H1 (cell line): ENCODE measurements around the gene KCTD3. TPM values are rescaled to one million over a fixed set of nuclear protein-coding genes. Genes with fewer than 3 reads are reported as not detected.
A peak's percentile ranks its signal among the peaks of the same experiment; 100 is the strongest.

Source experiments
- CTCF ChIA-PET: fragments of 300-600 bp; sonication (Branson Sonifier 250); formaldehyde crosslinking; loops from one replicate; lab custom pipeline; 2021; ENCODE audit not compliant: partially characterized antibody; lab: Charles Lee
- POLR2A ChIA-PET: fragments of 300-600 bp; sonication (Branson Sonifier 250); formaldehyde crosslinking; loops from one replicate; lab custom pipeline; 2021; ENCODE audit warnings: inconsistent platforms; ENCODE audit not compliant: partially characterized antibody; lab: Charles Lee
- DNase-seq, 2 experiments: peaks; one replicate each; pipeline versions ENCODE4 v3.0.0 to v3.0.0-alpha.2; 2010 to 2022; ENCODE audit warnings: low spot score in 2 of 2, low read depth in 1 of 2, mixed read lengths in 1 of 2
- FAIRE-seq: peaks from 2 replicates; lab custom pipeline; 2011; peaks lifted over from hg19 to GRCh38; lab: Jason Lieb, UNC
- H2AFZ ChIP-seq: 2 replicates; pipeline ENCODE4 v1.8.1; 2012; ENCODE audit warnings: low read length, inconsistent platforms
- H2AK5ac ChIP-seq: 2 replicates; pipeline ENCODE4 v1.6.1; 2013; ENCODE audit warnings: low read depth, low read length
- H2BK120ac ChIP-seq: replicated peaks from 2 replicates; pipeline ENCODE3; 2013; ENCODE audit warnings: low read depth, low read length, inconsistent platforms
- H2BK12ac ChIP-seq: 2 replicates; pipeline ENCODE4 v1.6.1; 2013; ENCODE audit warnings: low read depth, low read length
- H2BK15ac ChIP-seq: 2 replicates; pipeline ENCODE4 v1.6.1; 2013; ENCODE audit warnings: low read length
- H2BK20ac ChIP-seq: 2 replicates; pipeline ENCODE4 v1.6.1; 2013; ENCODE audit warnings: low read length
- H2BK5ac ChIP-seq: 2 replicates; pipeline ENCODE4 v1.6.1; 2013; ENCODE audit warnings: low read depth, low read length
- H3K14ac ChIP-seq: 2 replicates; pipeline ENCODE4 v1.6.1; 2013; ENCODE audit warnings: inconsistent platforms; ENCODE audit not compliant: insufficient read length
- H3K18ac ChIP-seq: 2 replicates; pipeline ENCODE4 v1.6.1; 2013; ENCODE audit warnings: low read length; ENCODE audit errors: extremely low read depth
- H3K23ac ChIP-seq: 2 replicates; pipeline ENCODE4 v1.6.1; 2013; ENCODE audit warnings: inconsistent platforms; ENCODE audit not compliant: insufficient read length
- H3K23me2 ChIP-seq: 2 replicates; pipeline ENCODE4 v1.6.1; 2013; ENCODE audit warnings: low read depth, low read length
- H3K27ac ChIP-seq: 2 replicates; pipeline ENCODE4 v1.6.1; 2011; ENCODE audit warnings: low read depth, low read length, inconsistent platforms
- H3K27me3 ChIP-seq, 4 experiments: replicated peaks in 1 of 4; 1 replicate in 1 of 4; 2 replicates in 3 of 4; pipeline versions ENCODE4 v1.6.1 to v1.8.1; 2011 to 2013; ENCODE audit warnings: low read length in 3 of 4, mild to moderate bottlenecking in 3 of 4, inconsistent platforms in 2 of 4, mixed read lengths in 2 of 4, moderate library complexity in 1 of 4; ENCODE audit not compliant: control insufficient read depth in 3 of 4, insufficient read depth in 3 of 4; ENCODE audit errors: extremely low read depth in 1 of 4
- H3K36me3 ChIP-seq, 4 experiments: 2 replicates each; pipeline versions ENCODE4 v1.6.1 to v1.8.1; 2011 to 2013; ENCODE audit warnings: mild to moderate bottlenecking in 4 of 4, low read length in 3 of 4, moderate library complexity in 2 of 4, control low read depth in 1 of 4, inconsistent platforms in 1 of 4; ENCODE audit not compliant: insufficient read depth in 4 of 4, control insufficient read depth in 2 of 4
- H3K4ac ChIP-seq: replicated peaks from 2 replicates; pipeline ENCODE3; 2013; ENCODE audit warnings: low read length, low read depth, mixed read lengths, inconsistent platforms; ENCODE audit not compliant: insufficient read length
- H3K4me1 ChIP-seq, 4 experiments: replicated peaks in 1 of 4; 1 replicate in 1 of 4; 2 replicates in 3 of 4; pipeline versions ENCODE4 v1.6.1 to v1.8.1; 2011 to 2013; ENCODE audit warnings: low read length in 3 of 4, inconsistent platforms in 2 of 4, mixed read lengths in 1 of 4; ENCODE audit not compliant: insufficient read depth in 4 of 4, control insufficient read depth in 3 of 4
- H3K4me2 ChIP-seq, 2 experiments: 2 replicates each; pipeline versions ENCODE4 v1.6.1 to v1.8.1; 2011 to 2013; ENCODE audit warnings: low read depth in 2 of 2, low read length in 2 of 2, control low read depth in 1 of 2, inconsistent platforms in 1 of 2, mild to moderate bottlenecking in 1 of 2; ENCODE audit not compliant: insufficient read depth in 1 of 2
- H3K4me3 ChIP-seq, 4 experiments: fragments of 200-600, 300-600 bp in 1 of 4; sonication (generic), shearing (Covaris generic), sonication (Bioruptor Twin) in 1 of 4; 2 replicates each; pipeline versions ENCODE4 v1.5.1 to v1.8.1; 2011 to 2016; ENCODE audit warnings: low read length in 4 of 4, low read depth in 3 of 4, control low read depth in 2 of 4, inconsistent platforms in 2 of 4, mild to moderate bottlenecking in 2 of 4, mixed read lengths in 1 of 4, moderate library complexity in 1 of 4; ENCODE audit not compliant: insufficient read depth in 2 of 4; ENCODE audit errors: extremely low read depth in 1 of 4
- H3K56ac ChIP-seq: replicated peaks from 2 replicates; pipeline ENCODE3; 2013; ENCODE audit warnings: low read depth, mild to moderate bottlenecking, mixed read lengths, low read length, inconsistent platforms; ENCODE audit not compliant: insufficient read length
- H3K79me1 ChIP-seq: 2 replicates; pipeline ENCODE4 v1.6.1; 2013; ENCODE audit warnings: low read depth, low read length, control low read depth
- H3K79me2 ChIP-seq, 2 experiments: 2 replicates each; pipeline versions ENCODE4 v1.6.1 to v1.8.1; 2012 to 2013; ENCODE audit warnings: low read length in 2 of 2, mild to moderate bottlenecking in 2 of 2, inconsistent platforms in 1 of 2; ENCODE audit not compliant: insufficient read depth in 2 of 2, control insufficient read depth in 1 of 2
- H3K9ac ChIP-seq, 4 experiments: replicated peaks in 1 of 4; 1 replicate in 1 of 4; 2 replicates in 3 of 4; pipeline versions ENCODE4 v1.6.1 to v1.8.1; 2011 to 2013; ENCODE audit warnings: low read depth in 3 of 4, low read length in 3 of 4, control low read depth in 2 of 4, mild to moderate bottlenecking in 2 of 4, moderate library complexity in 2 of 4, inconsistent platforms in 1 of 4; ENCODE audit errors: extremely low read depth in 1 of 4
- H3K9me3 ChIP-seq, 2 experiments: 2 replicates each; pipeline versions ENCODE4 v1.6.1 to v1.8.1; 2012 to 2013; ENCODE audit warnings: mild to moderate bottlenecking in 2 of 2, moderate library complexity in 2 of 2, control low read depth in 1 of 2, inconsistent platforms in 1 of 2, low read depth in 1 of 2, low read length in 1 of 2, mixed read lengths in 1 of 2; ENCODE audit not compliant: insufficient read depth in 2 of 2
- H4K20me1 ChIP-seq, 2 experiments: replicated peaks in 1 of 2; 2 replicates each; pipeline versions ENCODE3 to v1.8.1; 2011 to 2013; ENCODE audit warnings: inconsistent platforms in 2 of 2, low read length in 2 of 2, mild to moderate bottlenecking in 1 of 2; ENCODE audit not compliant: insufficient read depth in 2 of 2, control insufficient read depth in 1 of 2
- H4K5ac ChIP-seq: 2 replicates; pipeline ENCODE4 v1.6.1; 2013; ENCODE audit warnings: low read length, low read depth, mixed read lengths, inconsistent platforms; ENCODE audit not compliant: insufficient read length
- H4K8ac ChIP-seq: 2 replicates; pipeline ENCODE4 v1.8.0; 2013; ENCODE audit warnings: mild to moderate bottlenecking, moderate library complexity, low read length, inconsistent platforms; ENCODE audit not compliant: insufficient read depth; ENCODE audit errors: extremely low read depth
- H4K91ac ChIP-seq: replicated peaks from 2 replicates; pipeline ENCODE3; 2013; ENCODE audit warnings: low read length, mixed read lengths, inconsistent platforms; ENCODE audit not compliant: insufficient read length
- HDAC2 ChIP-seq, 2 experiments: fragments of 300-600 bp in 1 of 2; sonication (generic) in 1 of 2; IDR thresholded peaks; 2 replicates each; pipeline ENCODE4 v1.6.1; 2011 to 2012; ENCODE audit warnings: low read depth in 2 of 2, low read length in 2 of 2, mild to moderate bottlenecking in 2 of 2, moderate library complexity in 2 of 2, borderline replicate concordance in 1 of 2, inconsistent platforms in 1 of 2
- POLR2AphosphoS5 ChIP-seq: IDR thresholded peaks from 2 replicates; pipeline ENCODE4 v1.6.1; 2011; ENCODE audit warnings: low read depth, low read length
- RXRA ChIP-seq: IDR thresholded peaks from 2 replicates; pipeline ENCODE4 v1.6.1; 2011; ENCODE audit warnings: low read depth, mild to moderate bottlenecking, low read length, moderate library complexity; ENCODE audit not compliant: insufficient read depth
- SIRT6 ChIP-seq: IDR thresholded peaks from one replicate; pipeline ENCODE4 v1.7.1; 2012; ENCODE audit warnings: low read length, inconsistent platforms
- WGBS, 2 experiments: shearing (Covaris generic) in 1 of 2; methylation state at CpG; one replicate each; pipeline versions ENCODE4 v1.1.6 to v1.1.7; 2013 to 2015; ENCODE audit warnings: low lambda C conversion rate in 2 of 2, mixed read lengths in 2 of 2, inconsistent platforms in 1 of 2, low coverage in 1 of 2, missing lambda C conversion rate in 1 of 2; ENCODE audit not compliant: insufficient replicate concordance in 2 of 2, insufficient coverage in 1 of 2, insufficient read length in 1 of 2; ENCODE audit errors: extremely low coverage in 1 of 2, missing lambda C conversion rate in 1 of 2; 5-methylcytosine and 5-hydroxymethylcytosine counted together
- polyA plus RNA-seq, 7 experiments: library from polyadenylated mRNA; depleted of rRNA in 3 of 7; stranded (reverse) in 5 of 7; unstranded in 2 of 7; fragments of >200 nt in 5 of 7; fragments of 200-250 nt in 2 of 7; gene quantifications; 1 replicate in 5 of 7; 2 replicates in 1 of 7; 4 replicates in 1 of 7; pipeline versions ENCODE4 v1.2.1 to v1.2.3, GENCODE V29; 2011 to 2013; ENCODE audit warnings: missing spikeins in 2 of 7, mixed read lengths in 2 of 7
- total RNA-seq: library from RNA; stranded (reverse); fragmentation: NEBNext Ultra II Directional; extraction: Animal tissue kit (Norgen Biotek cat#: 25700); gene quantifications from 2 replicates; pipeline ENCODE4 v1.2.1, GENCODE V29; 2021

KCTD3 gene
- total and polyA plus RNA-seq, 2 of the 8 experiments (the other 6 are each of a cell fraction or from before 2014, with no cell fraction given), result 43.0 to 55.6 TPM

GRCh38 chr1:215647738-215648137, 80.6 kb downstream of the KCTD3 start:
- ChIA-PET CTCF (no interaction called here), POLR2A (no interaction called here)
- Histone ChIP-seq H3K18ac (no peak overlapping the region), H4K91ac (no peak overlapping the region), H3K27ac (no peak overlapping the region), H3K36me3 (no peaks in the 10 kb centered on the region), H2BK120ac (no peak overlapping the region), H2BK12ac (no peak overlapping the region), H4K5ac (no peak overlapping the region), H3K23me2 (no peaks in the 10 kb centered on the region; the same call in 1 of the 2 replicates), H3K4me1 (peaks cover 0 to 26% (median 8%) of the 10 kb centered on the region in 4 experiments; a peak in 5 of 7 replicates), H3K79me1 (no peaks in the 10 kb centered on the region), H2BK20ac (no peak overlapping the region; the same call in 1 of the 2 replicates), H3K4me3 (no peak overlapping the region), H3K4ac (no peak overlapping the region), H3K14ac (no peak overlapping the region), H4K20me1 (no peaks in the 10 kb centered on the region), H2AK5ac (no peak overlapping the region), H3K27me3 (no peaks in the 10 kb centered on the region), H2BK5ac (no peak overlapping the region; the same call in 1 of the 2 replicates), H3K56ac (no peak overlapping the region), H3K9me3 (no peaks in the 10 kb centered on the region), H3K79me2 (no peaks in the 10 kb centered on the region), H3K4me2 (no peak overlapping the region), H2BK15ac (no peak overlapping the region), H2AFZ (0 out of 2 replicates have a peak overlapping the region, but pooled peaks have one; percentile 80), H3K23ac (no peak overlapping the region), H3K9ac (no peak overlapping the region), H4K8ac (no peak overlapping the region)
- FAIRE-seq (no peak), DNase-seq (no peak)
- TF ChIP-seq RXRA (no peak), HDAC2 (IDR thresholded peaks at IDR 0.05; ENCODE audit: borderline replicate concordance in 1 of 2, low read depth in 2 of 2, low read length in 2 of 2) (no peak), SIRT6 (no peak), POLR2AphosphoS5 (no peak)
- WGBS, 2 experiments, result 92% methylated on average over 3 of the region's 3 CpGs; no CpG with 5 or more reads in 1 of the 2 experiments
